ENCODE data around the gene COQ7.

Gene COQ7

DNA sequence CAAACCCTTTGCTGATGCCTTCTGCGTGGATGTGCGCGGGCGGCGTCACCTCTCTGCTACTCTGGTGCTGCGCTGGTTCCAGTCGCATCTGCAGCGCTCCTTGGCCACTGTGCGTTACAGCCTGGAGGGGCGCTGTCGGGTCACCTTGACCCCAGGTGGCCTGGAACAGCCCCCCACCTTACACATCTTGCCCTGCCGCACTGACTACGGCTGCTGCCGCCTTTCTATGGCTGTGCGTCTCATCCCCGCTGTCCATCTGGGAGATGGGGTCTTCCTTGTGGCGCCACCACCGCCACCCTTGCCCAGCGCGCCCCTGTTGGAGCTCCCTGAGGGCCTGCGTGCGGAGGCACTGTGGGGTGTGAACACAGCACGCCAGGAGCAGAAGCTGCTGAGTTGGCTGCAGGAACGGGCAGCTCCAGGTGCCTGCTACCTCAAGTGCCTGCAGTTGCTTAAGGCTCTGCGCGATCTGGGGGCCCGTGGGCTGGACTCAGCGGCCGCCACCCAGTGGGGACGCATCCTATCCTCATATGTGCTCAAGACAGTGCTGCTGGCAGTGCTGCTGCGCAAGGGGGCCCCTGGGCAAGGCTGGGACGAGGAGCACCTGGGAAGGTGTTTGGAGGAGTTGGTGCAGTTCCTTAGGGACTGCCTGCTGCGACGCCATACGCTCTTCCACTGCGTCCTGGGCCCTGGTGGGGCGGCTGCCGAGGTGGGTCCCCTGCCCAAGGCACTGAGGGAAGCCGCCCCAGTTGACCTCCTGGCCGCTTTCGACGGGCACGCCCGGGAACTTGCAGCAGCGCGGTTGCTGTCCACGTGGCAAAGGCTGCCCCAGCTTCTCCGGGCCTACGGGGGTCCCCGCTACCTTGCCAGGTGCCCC, 48.0 kb downstream of the COQ7 start:
- in situ Hi-C loops (cut with HindIII; ENCODE audit: low pct_ligation_motif_present, low sequenced_read_pairs), result no loop called here
- H3K27ac ChIP-seq, result peak overlapping the region; percentile 94
- DNase-seq, result no peak
- peak overlapping the region; percentile 73 for H3K4me3 ChIP-seq (ENCODE audit: low read depth, low read length)
- H3K27me3 ChIP-seq (replicated peaks), result no peaks in the 10 kb centered on the region
- TF ChIP-seq, protein P1, sequence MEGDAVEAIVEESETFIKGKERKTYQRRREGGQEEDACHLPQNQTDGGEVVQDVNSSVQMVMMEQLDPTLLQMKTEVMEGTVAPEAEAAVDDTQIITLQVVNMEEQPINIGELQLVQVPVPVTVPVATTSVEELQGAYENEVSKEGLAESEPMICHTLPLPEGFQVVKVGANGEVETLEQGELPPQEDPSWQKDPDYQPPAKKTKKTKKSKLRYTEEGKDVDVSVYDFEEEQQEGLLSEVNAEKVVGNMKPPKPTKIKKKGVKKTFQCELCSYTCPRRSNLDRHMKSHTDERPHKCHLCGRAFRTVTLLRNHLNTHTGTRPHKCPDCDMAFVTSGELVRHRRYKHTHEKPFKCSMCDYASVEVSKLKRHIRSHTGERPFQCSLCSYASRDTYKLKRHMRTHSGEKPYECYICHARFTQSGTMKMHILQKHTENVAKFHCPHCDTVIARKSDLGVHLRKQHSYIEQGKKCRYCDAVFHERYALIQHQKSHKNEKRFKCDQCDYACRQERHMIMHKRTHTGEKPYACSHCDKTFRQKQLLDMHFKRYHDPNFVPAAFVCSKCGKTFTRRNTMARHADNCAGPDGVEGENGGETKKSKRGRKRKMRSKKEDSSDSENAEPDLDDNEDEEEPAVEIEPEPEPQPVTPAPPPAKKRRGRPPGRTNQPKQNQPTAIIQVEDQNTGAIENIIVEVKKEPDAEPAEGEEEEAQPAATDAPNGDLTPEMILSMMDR (IDR thresholded peaks at IDR 0.05; ENCODE audit: low read depth, low read length, missing control alignments), result peak; percentile 64
- H3K36me3 ChIP-seq (replicated peaks), result peaks cover 16% of the 10 kb centered on the region

DNA sequence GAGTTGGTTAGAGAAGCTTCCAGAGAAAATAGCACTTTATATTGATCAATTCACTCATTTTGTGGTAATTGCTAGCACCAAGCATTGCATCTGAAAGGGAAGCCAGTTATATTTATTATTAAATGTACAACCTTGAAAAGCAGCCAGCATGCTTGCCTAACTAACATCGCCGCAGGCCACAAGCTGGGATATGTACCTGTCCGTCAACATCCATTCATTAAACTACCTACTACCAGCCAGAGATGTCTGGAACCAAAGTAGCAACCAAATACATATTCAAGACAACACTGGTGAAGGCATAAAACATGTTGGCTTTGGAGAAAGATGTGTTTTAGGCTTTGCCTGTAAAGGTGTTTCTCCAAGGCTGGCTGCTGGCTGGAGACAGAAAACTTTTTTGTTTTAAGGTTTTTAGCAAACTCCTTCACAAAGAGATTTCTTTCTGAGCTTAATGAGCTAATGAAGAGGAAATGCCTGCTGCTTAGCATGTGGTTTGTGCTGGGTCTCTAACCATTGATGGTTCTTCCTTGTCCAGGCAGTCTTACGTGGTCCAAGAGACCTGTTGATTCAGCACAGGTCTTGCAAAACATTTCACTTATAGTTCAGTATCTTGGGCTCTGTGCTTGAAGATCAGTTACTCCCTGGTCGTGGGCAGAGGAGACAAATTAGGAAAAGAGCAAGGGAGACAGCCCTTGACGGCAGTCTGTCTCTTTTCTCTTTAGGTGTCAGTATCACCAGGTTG, 49.5 kb downstream of the COQ7 start:
- no peaks in the 10 kb centered on the region for H3K27me3 ChIP-seq (replicated peaks)
- H3K27ac ChIP-seq, result peak overlapping the region; percentile 65
- no peak for DNase-seq
- H3K4me3 ChIP-seq (ENCODE audit: low read depth, low read length), result no peak overlapping the region
- TF ChIP-seq, protein P1 (IDR thresholded peaks at IDR 0.05; ENCODE audit: low read depth, low read length, missing control alignments), result no peak
- in situ Hi-C loops (cut with HindIII; ENCODE audit: low pct_ligation_motif_present, low sequenced_read_pairs), result no loop called here
- H3K36me3 ChIP-seq (replicated peaks), result peaks cover 16% of the 10 kb centered on the region

DNA sequence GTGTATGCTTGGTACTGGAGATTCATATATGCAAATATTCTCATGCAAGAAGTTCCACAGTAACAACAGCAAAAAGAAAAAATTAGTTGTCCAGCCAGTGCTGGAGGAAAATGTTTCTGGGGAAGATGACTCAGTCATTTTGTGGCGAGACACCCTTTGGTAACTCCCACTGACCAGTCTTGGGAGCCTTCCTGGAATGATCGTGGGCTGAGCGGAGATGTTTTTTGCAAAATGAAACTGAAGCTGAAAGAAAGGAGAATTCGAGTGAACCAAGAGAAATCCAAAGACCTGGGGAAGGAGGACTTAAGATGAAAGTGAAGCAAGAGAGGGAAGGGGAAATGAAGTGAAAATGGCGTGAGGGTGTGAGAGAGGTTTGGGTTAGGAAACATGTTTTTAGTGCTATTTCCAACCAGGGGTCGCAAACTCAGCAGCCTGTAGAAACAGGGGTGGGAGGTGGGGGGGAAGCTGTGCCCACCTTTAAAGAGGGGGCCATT, 51.6 kb downstream of the COQ7 start:
- peak overlapping the region; percentile 96 for H3K27ac ChIP-seq
- peaks cover 16% of the 10 kb centered on the region for H3K36me3 ChIP-seq (replicated peaks)
- in situ Hi-C loops (cut with HindIII; ENCODE audit: low pct_ligation_motif_present, low sequenced_read_pairs), result no loop called here
- H3K27me3 ChIP-seq (replicated peaks), result no peaks in the 10 kb centered on the region
- TF ChIP-seq, protein P1 (IDR thresholded peaks at IDR 0.05; ENCODE audit: low read depth, low read length, missing control alignments), result no peak
- DNase-seq, result peak; percentile 90
- H3K4me3 ChIP-seq (ENCODE audit: low read depth, low read length), result peak overlapping the region; percentile 55

DNA sequence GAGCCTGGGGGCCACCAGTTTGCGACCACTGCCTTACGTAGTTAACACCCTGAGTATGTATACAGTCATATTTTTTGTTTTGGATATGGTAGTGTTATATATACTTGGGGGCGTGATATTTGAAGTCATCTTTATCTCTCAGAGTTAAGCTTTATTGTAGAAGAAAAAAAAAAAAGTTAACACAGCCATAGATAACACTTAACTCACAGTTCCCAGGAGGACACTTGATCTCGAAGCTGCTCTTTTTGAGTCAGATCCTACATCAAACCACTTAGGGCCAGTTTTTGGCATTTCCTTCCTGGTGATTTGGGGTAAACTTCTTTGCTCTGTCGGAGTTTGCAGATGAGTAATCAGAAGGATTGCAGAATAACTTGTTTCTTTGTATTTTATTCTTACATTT, 52.1 kb downstream of the COQ7 start:
- H3K27me3 ChIP-seq (replicated peaks), result no peaks in the 10 kb centered on the region
- DNase-seq, result peak; percentile 86
- H3K36me3 ChIP-seq (replicated peaks), result peaks cover 16% of the 10 kb centered on the region
- peak overlapping the region; percentile 96 for H3K27ac ChIP-seq
- H3K4me3 ChIP-seq (ENCODE audit: low read depth, low read length), result peak overlapping the region; percentile 55
- in situ Hi-C loops (cut with HindIII; ENCODE audit: low pct_ligation_motif_present, low sequenced_read_pairs), result no loop called here
- TF ChIP-seq, protein P1 (IDR thresholded peaks at IDR 0.05; ENCODE audit: low read depth, low read length, missing control alignments), result no peak

DNA sequence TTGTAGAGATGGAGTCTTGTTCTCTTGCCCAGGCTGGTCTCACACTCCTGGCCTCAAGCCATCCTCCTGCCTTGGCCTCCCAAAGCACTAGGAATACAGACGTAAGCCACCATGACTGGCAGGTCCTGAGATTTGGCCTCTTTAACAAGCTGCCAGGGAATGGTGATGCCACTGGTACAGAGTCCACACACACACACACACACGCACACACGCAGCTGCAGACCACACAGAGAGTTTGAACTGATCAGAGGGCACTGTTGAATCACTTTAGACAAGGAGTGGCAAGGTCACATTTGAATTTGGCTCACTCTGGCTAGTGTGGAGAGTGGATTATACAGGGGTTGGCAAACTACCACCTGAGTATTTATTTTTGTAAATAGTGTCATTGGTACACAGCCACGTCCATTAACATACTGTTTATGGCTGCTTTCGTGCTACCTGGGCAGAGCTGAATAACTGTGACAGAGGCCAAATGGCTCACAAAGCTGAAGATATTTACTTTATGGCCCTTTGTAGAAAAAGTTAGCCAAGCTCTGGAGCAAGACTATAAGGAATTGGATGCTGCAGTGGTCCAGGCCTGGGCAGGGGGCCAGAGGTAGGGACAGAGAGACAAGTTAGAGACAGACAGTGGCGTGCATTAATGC, 56.2 kb downstream of the COQ7 start:
- in situ Hi-C loops (cut with HindIII; ENCODE audit: low pct_ligation_motif_present, low sequenced_read_pairs), result no loop called here
- no peaks in the 10 kb centered on the region for H3K27me3 ChIP-seq (replicated peaks)
- H3K27ac ChIP-seq, result no peak overlapping the region
- no peak overlapping the region for H3K4me3 ChIP-seq (ENCODE audit: low read depth, low read length)
- no peaks in the 10 kb centered on the region for H3K36me3 ChIP-seq (replicated peaks)
- TF ChIP-seq, protein P1 (IDR thresholded peaks at IDR 0.05; ENCODE audit: low read depth, low read length, missing control alignments), result no peak
- DNase-seq, result no peak
